Nephron (organoid): ENCODE measurements around the gene GPR84.

Experiments used
- H3K27ac Mint-ChIP-seq, 3 experiments: 2 replicates each; pipeline ENCODE4 v1.8.0; 2020; ENCODE audit warnings: mixed read lengths in 3 of 3, mild to moderate bottlenecking in 2 of 3, moderate library complexity in 1 of 3
- H3K27me3 Mint-ChIP-seq: 2 replicates; pipeline ENCODE4 v1.8.0; 2021; ENCODE audit warnings: low read depth, mild to moderate bottlenecking, moderate library complexity, mixed read lengths
- H3K36me3 Mint-ChIP-seq: 2 replicates; pipeline ENCODE4 v1.8.0; 2020; ENCODE audit warnings: low read depth, mixed read lengths
- H3K4me1 Mint-ChIP-seq: 2 replicates; pipeline ENCODE4 v1.8.0; 2020; ENCODE audit warnings: mixed read lengths
- H3K4me3 Mint-ChIP-seq, 3 experiments: 2 replicates each; pipeline ENCODE4 v1.8.0; 2020; ENCODE audit warnings: mild to moderate bottlenecking in 3 of 3, mixed read lengths in 3 of 3, moderate library complexity in 2 of 3
- H3K9me3 Mint-ChIP-seq: 2 replicates; pipeline ENCODE4 v1.8.0; 2020; ENCODE audit warnings: mixed read lengths
- TF ChIP-seq, protein P1 (sequence below), 3 experiments: fragments of 200-600 bp; sonication (generic); IDR thresholded peaks; one replicate each; pipeline ENCODE4 v1.5.0; 2021; ENCODE audit warnings: antibody characterized with exemption in 3 of 3; ENCODE audit not compliant: unreplicated experiment in 3 of 3

Gene GPR84

DNA sequence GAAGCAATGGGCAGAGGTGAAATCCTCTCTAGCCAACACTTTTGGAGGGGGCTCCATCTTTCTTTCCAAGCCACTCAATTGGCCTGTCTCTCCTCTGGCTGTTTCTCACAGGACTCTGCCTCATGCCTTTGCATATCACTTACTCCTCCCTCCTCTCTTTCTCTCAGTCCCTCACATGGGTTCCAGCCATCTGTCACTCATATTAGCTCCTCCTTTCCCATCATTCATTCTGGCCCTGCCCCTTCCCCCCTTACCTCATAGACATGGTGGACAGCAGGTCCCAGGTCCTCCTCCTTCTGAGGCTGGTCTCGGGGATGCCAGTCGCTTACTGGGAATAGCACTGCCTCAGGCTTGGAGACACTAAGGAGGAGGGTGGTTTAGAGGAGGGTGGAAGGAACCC, 36.8 kb upstream of the GPR84 start:
- Mint-ChIP-seq H3K36me3 (peaks cover 60% of the 10 kb centered on the region), H3K27ac (no peak overlapping the region), H3K9me3 (no peaks in the 10 kb centered on the region), H3K4me1 (no peaks in the 10 kb centered on the region), H3K27me3 (no peaks in the 10 kb centered on the region), H3K4me3 (no peak overlapping the region)
- TF ChIP-seq, protein P1, sequence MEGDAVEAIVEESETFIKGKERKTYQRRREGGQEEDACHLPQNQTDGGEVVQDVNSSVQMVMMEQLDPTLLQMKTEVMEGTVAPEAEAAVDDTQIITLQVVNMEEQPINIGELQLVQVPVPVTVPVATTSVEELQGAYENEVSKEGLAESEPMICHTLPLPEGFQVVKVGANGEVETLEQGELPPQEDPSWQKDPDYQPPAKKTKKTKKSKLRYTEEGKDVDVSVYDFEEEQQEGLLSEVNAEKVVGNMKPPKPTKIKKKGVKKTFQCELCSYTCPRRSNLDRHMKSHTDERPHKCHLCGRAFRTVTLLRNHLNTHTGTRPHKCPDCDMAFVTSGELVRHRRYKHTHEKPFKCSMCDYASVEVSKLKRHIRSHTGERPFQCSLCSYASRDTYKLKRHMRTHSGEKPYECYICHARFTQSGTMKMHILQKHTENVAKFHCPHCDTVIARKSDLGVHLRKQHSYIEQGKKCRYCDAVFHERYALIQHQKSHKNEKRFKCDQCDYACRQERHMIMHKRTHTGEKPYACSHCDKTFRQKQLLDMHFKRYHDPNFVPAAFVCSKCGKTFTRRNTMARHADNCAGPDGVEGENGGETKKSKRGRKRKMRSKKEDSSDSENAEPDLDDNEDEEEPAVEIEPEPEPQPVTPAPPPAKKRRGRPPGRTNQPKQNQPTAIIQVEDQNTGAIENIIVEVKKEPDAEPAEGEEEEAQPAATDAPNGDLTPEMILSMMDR (IDR thresholded peaks at IDR 0.05; ENCODE audit: unreplicated experiment in 3 of 3), result no peak

DNA sequence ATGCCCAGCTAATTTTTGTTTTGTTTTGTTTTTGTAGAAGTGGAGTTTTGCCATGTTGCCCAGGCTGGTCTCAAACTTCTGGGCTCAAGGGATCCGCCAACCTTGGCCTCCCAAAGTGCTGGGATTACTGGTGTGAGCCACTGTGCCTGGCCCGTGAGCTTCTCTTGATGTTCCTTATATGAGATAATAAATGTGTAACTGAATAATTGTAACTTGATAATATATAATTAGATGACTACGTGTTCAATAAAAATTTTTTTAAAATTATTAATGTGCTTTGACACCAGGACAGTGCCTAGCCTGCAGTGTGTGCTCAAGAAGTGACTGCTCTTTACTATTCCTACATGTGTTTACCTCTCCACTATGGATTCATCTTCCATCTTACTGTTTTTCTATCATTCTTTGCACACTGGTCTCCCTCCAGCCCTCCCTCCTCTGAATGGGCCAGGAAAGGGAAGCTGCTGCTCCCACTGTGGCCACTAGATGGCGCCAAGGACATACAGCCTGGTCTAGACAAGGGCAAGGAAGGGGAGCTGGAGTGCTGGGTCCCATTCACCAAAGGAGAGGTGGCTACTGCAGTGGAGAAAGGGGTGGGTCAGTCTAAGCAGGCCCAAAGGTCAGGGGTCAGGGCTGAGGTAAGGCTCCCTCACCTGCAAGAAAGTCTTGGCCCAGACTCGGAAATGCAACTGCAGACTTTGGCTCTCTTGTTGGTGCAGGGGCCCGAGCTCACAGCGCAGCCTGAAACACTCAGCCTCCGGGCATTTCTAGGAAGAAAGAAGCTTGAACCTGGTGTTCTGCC, 34.9 kb upstream of the GPR84 start:
- H3K4me3 Mint-ChIP-seq, result no peak overlapping the region
- H3K27ac Mint-ChIP-seq, result no peak overlapping the region

DNA sequence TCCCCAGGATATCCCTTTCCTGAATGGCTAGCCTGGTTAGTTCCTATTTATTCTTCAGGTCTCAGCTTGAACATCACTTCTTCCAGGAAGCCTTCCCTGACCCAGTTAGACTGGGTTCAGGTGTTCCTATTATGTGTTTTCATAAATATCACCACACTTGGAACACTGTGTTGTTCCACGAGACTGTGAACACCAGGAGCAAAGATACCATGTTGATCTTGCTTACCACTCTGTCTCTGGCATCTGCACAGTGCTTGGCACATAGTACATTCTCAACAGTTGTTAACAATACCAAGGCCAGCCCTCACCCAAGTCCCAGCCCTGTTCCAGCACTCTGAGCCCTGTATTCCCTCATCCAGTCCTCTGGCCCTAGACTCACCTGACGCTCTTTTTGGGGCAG, 33.9 kb upstream of the GPR84 start:
- Mint-ChIP-seq H3K36me3 (peaks cover 59% of the 10 kb centered on the region), H3K27me3 (no peaks in the 10 kb centered on the region), H3K4me3 (no peak overlapping the region), H3K27ac (no peak overlapping the region), H3K4me1 (peaks cover 13% of the 10 kb centered on the region), H3K9me3 (no peaks in the 10 kb centered on the region)
- TF ChIP-seq, protein P1 (IDR thresholded peaks at IDR 0.05; ENCODE audit: unreplicated experiment in 3 of 3), result no peak

More for the DNA sequence above, 34.9 kb upstream of the GPR84 start:
- H3K9me3 Mint-ChIP-seq, result no peaks in the 10 kb centered on the region
- TF ChIP-seq, protein P1 (IDR thresholded peaks at IDR 0.05; ENCODE audit: unreplicated experiment in 3 of 3), result peak; percentile 96 to 97 (median 96)
- H3K36me3 Mint-ChIP-seq, result peaks cover 63% of the 10 kb centered on the region
- no peaks in the 10 kb centered on the region for H3K27me3 Mint-ChIP-seq
- H3K4me1 Mint-ChIP-seq, result peaks cover 3% of the 10 kb centered on the region

DNA sequence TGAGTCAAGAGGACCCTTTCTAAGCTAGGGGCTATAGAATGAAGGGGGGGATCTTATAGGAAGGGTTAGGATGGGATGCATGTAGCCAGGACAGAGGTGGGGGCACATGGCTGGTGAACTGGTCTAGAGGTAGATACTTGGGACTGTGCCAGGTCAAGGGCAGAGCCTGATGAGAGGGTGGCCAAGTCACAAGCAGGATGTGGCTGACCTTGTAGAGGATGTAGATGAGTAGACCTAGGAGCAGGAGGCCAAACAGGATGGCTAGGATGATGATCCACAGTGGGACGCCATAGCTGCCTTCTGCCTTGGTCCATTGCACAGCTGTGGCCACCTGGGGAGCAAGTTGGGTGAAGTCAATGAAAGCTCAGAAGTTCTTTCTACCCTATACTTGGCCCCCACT, 32.9 kb upstream of the GPR84 start:
- TF ChIP-seq, protein P1 (IDR thresholded peaks at IDR 0.05; ENCODE audit: unreplicated experiment in 3 of 3), result no peak
- H3K9me3 Mint-ChIP-seq, result no peaks in the 10 kb centered on the region
- no peaks in the 10 kb centered on the region for H3K27me3 Mint-ChIP-seq
- H3K27ac Mint-ChIP-seq, result no peak overlapping the region
- H3K4me3 Mint-ChIP-seq, result no peak overlapping the region
- H3K36me3 Mint-ChIP-seq, result peaks cover 55% of the 10 kb centered on the region
- H3K4me1 Mint-ChIP-seq, result peaks cover 22% of the 10 kb centered on the region

DNA sequence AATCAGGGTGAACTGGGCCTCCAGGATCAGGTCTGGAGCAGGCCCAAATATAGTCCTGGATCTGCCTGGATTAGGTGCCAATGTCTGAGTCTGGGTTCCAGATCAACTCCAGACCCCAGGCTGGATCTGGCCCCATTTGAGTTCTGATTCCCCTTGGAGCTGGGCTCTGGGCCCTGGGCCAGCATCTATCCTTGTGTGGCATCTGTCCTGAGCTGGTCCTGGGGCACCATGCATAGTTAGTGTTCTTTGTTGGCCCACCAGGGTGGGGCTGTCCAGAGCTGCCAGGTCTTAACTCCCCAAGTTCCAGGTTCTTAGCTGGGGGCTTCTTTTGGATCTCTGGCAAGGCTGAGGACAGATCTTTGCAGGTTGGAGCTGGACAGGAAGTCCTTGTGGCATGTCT, 31.3 kb upstream of the GPR84 start:
- H3K4me3 Mint-ChIP-seq, result no peak overlapping the region
- H3K9me3 Mint-ChIP-seq, result no peaks in the 10 kb centered on the region
- H3K4me1 Mint-ChIP-seq, result peaks cover 29% of the 10 kb centered on the region
- H3K27ac Mint-ChIP-seq, result no peak overlapping the region
- TF ChIP-seq, protein P1 (IDR thresholded peaks at IDR 0.05; ENCODE audit: unreplicated experiment in 3 of 3), result no peak
- peaks cover 4% of the 10 kb centered on the region for H3K27me3 Mint-ChIP-seq
- H3K36me3 Mint-ChIP-seq, result peaks cover 44% of the 10 kb centered on the region

DNA sequence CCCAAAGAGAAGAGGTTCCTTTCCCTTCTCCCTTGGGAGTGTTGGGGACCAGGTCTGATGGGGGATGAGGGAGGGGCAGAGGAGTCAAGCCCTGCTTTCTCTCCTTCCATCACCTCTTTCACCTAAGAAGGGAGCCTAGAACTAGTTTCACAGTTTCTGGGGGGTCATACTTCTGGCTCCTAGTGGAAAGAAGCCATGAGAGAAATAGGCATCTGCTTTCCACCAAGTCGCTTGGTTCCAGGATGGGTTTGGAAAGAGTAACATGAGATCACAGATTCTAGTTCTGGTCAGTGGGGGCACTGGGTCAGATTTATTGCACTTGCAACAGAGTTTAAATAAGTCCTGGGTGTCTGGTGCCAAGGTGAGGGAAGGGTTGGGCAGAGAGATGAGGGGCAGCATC, 30.7 kb upstream of the GPR84 start:
- Mint-ChIP-seq H3K4me3 (no peak overlapping the region), H3K36me3 (peaks cover 44% of the 10 kb centered on the region), H3K9me3 (no peaks in the 10 kb centered on the region), H3K27me3 (peaks cover 4% of the 10 kb centered on the region), H3K27ac (peak overlapping the region in 2 of 3 experiments; percentile 38 to 73), H3K4me1 (peaks cover 30% of the 10 kb centered on the region)
- TF ChIP-seq, protein P1 (IDR thresholded peaks at IDR 0.05; ENCODE audit: unreplicated experiment in 3 of 3), result no peak
